ENCODE measurements around the gene MCTP1.

DNA sequence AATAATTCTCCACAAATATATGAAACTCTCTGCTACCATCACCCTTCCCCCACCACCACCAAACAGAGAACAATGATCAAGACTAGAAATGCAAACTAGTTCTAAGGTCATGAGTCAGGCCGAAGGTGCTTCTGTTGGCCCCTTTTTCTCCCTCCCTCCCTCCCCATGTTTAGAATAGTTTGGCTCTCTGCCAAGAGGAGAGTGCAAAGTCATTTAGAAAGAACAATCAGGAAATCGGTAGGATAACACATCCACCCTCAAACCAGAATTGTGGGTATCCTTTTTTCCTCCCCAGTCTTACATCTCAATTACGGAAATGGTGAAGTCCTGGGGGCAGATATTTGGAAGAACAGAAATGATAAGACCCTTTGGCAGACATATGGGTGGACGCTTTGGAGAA lies 496.4 kb downstream of the MCTP1 start:
- TF ChIP-seq EZH2phosphoT487 (IDR thresholded peaks at IDR 0.05; ENCODE audit: borderline replicate concordance, low read length), result no peak
- TF ChIP-seq, protein P1, sequence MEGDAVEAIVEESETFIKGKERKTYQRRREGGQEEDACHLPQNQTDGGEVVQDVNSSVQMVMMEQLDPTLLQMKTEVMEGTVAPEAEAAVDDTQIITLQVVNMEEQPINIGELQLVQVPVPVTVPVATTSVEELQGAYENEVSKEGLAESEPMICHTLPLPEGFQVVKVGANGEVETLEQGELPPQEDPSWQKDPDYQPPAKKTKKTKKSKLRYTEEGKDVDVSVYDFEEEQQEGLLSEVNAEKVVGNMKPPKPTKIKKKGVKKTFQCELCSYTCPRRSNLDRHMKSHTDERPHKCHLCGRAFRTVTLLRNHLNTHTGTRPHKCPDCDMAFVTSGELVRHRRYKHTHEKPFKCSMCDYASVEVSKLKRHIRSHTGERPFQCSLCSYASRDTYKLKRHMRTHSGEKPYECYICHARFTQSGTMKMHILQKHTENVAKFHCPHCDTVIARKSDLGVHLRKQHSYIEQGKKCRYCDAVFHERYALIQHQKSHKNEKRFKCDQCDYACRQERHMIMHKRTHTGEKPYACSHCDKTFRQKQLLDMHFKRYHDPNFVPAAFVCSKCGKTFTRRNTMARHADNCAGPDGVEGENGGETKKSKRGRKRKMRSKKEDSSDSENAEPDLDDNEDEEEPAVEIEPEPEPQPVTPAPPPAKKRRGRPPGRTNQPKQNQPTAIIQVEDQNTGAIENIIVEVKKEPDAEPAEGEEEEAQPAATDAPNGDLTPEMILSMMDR (IDR thresholded peaks at IDR 0.05; ENCODE audit: low read depth, low read length, poor library complexity, severe bottlenecking), result no peak
